Activated CD8-positive, alpha-beta memory T cell treated with anti-CD3 and anti-CD28 coated beads, Interleukin-2, amount 10 ng/mL, durations not matched to agents 7 days and 5 days (primary cell): Measurements from ENCODE around the gene TCF3. TPM values are rescaled to one million over a fixed set of nuclear protein-coding genes. Genes with fewer than 3 reads are reported as not detected.
A peak's percentile ranks its signal among the peaks of the same experiment; 100 is the strongest.

Source experiments
- ATAC-seq: fragments of 150-1000 bp; cut with Tn5 transposase; one replicate; pipeline ENCODE4 v1.10.0; 2021; ENCODE audit warnings: moderate library complexity
- CTCF ChIA-PET: fragments of 350-600 bp; sonication (Branson Sonifier 250); formaldehyde crosslinking; loops from one replicate; lab custom pipeline; 2021; ENCODE audit warnings: antibody characterized with exemption; lab: Charles Lee
- DNase-seq: peaks from one replicate; pipeline ENCODE4 v3.0.0-alpha.2; 2020
- H3K27ac Mint-ChIP-seq: one replicate; pipeline ENCODE4 v1.8.0; 2021; ENCODE audit warnings: mild to moderate bottlenecking, mixed read lengths
- H3K27me3 Mint-ChIP-seq: one replicate; pipeline ENCODE4 v1.8.0; 2021; ENCODE audit warnings: mixed read lengths
- H3K36me3 Mint-ChIP-seq: one replicate; pipeline ENCODE4 v1.8.0; 2021; ENCODE audit warnings: mild to moderate bottlenecking, mixed read lengths
- H3K4me1 Mint-ChIP-seq: one replicate; pipeline ENCODE4 v1.8.0; 2021; ENCODE audit warnings: mixed read lengths
- H3K4me3 Mint-ChIP-seq: one replicate; pipeline ENCODE4 v1.8.0; 2021; ENCODE audit warnings: mild to moderate bottlenecking, moderate library complexity, mixed read lengths
- H3K9me3 Mint-ChIP-seq: one replicate; pipeline ENCODE4 v1.8.0; 2022; ENCODE audit warnings: low read depth, mixed read lengths
- total RNA-seq, 2 experiments: library from RNA; stranded (reverse); gene quantifications; one replicate each; pipeline ENCODE4 v1.2.3, GENCODE V29; 2021

Gene TCF3
- total RNA-seq, 2 experiments from 2014 or later, result 116 to 124 TPM

DNA sequence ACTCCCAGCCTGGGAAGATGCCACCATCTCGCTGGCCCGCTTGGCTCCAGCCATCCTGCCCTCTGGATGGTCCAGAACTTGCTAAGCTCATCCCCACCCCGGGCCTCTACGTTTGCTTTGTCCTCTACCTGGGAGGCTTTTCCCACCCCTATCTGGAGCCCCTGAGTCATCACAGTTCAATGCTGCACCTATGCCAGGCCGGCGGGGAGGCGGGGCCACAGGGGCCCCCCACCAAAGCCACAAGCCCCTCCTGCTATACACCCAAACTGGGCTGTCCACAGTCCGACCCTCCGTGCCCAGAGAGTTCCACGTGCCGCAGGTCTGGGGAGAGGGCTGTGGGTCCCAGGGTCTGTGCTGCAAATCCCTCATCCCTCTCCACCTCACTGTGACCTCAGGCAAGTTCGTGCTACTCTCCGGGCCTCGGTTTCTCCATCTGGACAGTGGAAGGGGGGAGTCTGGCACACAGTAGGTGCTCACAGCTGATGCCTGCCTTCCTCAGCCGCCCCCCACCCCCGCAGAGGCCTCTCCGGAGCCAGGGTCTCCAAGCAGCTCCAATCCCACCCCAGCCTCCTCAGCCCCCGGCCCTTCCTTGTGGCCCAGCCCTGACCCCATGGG, 1.9 kb upstream of the TCF3 start:
- Mint-ChIP-seq H3K4me1 (peaks cover 24% of the 10 kb centered on the region), H3K4me3 (peak overlapping the region; percentile 32), H3K27ac (no peak overlapping the region), H3K27me3 (no peaks in the 10 kb centered on the region), H3K36me3 (peaks cover under 1% of the 10 kb centered on the region), H3K9me3 (no peaks in the 10 kb centered on the region)
- ATAC-seq (no peak), DNase-seq (no peak)
- CTCF ChIA-PET, result interaction anchor here (1.2 to 1.5 kb wide), 3 partner anchors 18 to 108 kb away, joined by 3 to 5 read pairs (median 3); partner anchors contain the start of gene UQCR11

DNA sequence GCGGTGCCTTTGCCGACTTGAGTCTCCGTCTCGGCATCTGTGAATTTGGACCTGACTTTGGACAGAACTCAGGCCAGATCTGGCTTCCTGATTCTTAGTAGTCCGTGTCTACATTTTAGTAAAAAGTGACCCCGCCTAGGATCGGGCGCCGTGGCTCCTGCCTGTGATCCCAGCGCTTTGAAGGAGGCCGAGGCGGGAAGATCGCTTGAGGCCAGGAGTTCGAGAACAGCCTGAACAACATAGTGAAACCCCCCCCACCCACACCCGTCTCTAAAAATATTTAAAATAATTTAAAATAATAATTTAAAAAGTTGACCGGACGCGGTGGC, 849 bp upstream of the TCF3 start:
- Mint-ChIP-seq H3K36me3 (peaks cover 3% of the 10 kb centered on the region), H3K27me3 (no peaks in the 10 kb centered on the region), H3K9me3 (no peaks in the 10 kb centered on the region), H3K4me3 (peak overlapping the region; percentile 77), H3K4me1 (peaks cover 30% of the 10 kb centered on the region), H3K27ac (peak overlapping the region; percentile 89)
- CTCF ChIA-PET, result interaction anchor here (0.7 to 1.8 kb wide), 6 partner anchors 8 to 173 kb away, joined by 3 to 8 read pairs (median 3); partner anchors contain the start of gene UQCR11
- no peak for DNase-seq
- ATAC-seq, result no peak

DNA sequence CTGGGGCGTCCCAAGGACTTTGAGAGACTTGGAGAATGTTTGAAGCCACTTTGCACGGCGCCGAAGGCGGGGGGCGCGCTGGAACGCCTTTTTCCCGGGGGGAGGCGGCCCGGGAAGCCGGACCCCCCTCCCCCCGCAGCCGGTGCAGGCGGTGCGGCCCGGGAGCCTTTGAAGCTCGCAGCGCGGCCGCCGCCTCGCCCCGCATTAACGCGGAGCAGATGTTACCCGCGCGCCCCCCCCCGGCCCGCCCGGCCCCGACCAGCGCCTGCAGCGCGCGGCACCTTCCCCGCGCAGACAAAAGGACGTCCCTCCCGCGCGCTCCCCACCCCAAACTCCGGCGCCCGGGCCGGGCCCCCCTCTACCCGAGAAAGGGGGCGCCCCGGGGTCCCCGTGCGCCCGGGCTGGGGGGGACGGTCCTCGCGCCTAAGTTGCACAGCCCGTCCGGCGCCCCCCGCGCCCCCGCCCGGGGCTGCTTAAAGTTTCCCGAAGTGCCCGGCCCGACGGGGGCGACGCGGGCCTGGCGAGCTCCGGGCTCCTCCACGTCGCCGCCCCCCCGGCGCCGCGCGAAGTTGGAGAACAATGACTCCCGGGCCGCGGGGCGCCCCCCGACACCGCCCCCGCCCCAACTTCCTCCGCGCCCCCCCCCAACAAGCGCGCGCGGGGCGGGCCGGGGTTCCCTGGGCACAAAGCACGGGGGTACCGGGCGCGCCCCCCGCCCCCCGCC, 685 bp downstream of the TCF3 start:
- Mint-ChIP-seq H3K27me3 (no peaks in the 10 kb centered on the region), H3K36me3 (peaks cover 3% of the 10 kb centered on the region), H3K9me3 (no peaks in the 10 kb centered on the region), H3K27ac (peak overlapping the region; percentile 88), H3K4me3 (peak overlapping the region; percentile 81), H3K4me1 (peaks cover 30% of the 10 kb centered on the region)
- ATAC-seq, result peak; percentile 5
- DNase-seq, result peak; percentile 58
- CTCF ChIA-PET, result interaction anchor here (1.2 to 2.8 kb wide), 9 partner anchors 10 to 117 kb away, joined by 3 to 17 read pairs (median 3); no protein-coding TSS in a partner anchor

DNA sequence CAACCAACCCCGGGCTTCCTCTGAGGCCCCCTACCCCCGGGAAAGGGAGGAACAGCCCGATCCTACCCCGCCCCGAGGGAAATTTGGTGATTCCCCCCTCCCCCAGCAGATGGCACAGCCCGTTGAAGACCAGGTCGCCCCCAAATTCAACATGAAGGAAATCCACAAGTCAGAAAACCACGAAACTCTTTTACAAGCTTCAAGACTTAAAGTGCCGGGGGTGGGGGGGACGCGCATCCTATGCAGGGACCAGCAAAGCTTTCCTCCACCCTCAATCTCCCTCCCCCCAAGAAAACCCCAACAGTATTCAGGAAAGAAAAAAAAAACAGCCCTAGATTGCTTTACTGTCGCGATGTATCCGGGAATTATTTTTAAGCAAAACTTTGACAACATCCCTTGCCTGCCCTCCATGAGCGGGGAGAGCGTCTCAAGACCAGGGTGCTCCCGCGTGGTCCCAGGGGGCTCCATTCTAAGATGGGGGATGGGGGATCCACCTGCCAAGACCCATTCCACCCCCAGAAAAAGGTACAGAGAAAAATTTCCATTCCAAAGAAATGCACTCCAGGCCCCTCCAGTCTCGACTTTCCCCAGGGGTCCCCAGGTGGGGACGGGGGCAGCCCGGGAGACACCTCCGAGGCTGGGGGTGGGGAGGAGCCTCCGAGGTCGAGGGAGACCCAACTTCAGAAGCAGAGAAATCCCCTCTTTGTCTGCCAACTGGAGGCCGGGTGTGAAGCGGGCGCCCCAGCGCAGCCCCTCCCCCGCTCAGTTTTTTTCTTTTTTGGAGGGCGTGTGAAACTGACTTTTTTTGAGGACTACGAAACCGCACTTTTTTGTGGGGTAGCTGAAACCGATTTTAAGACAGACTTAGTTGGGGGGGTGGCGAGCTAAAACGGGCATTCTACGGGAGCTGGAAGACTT, 1.5 kb downstream of the TCF3 start:
- ATAC-seq (no peak), DNase-seq (peak; percentile 70)
- CTCF ChIA-PET, result interaction anchor here (1.2 to 2.8 kb wide), 9 partner anchors 11 to 206 kb away, joined by 3 to 17 read pairs (median 3); no protein-coding TSS in a partner anchor
- H3K9me3 Mint-ChIP-seq, result no peaks in the 10 kb centered on the region
- H3K4me1 Mint-ChIP-seq, result peaks cover 30% of the 10 kb centered on the region
- H3K36me3 Mint-ChIP-seq, result peaks cover 3% of the 10 kb centered on the region
- no peaks in the 10 kb centered on the region for H3K27me3 Mint-ChIP-seq
- H3K27ac Mint-ChIP-seq, result peak overlapping the region; percentile 88
- peak overlapping the region; percentile 81 for H3K4me3 Mint-ChIP-seq

DNA sequence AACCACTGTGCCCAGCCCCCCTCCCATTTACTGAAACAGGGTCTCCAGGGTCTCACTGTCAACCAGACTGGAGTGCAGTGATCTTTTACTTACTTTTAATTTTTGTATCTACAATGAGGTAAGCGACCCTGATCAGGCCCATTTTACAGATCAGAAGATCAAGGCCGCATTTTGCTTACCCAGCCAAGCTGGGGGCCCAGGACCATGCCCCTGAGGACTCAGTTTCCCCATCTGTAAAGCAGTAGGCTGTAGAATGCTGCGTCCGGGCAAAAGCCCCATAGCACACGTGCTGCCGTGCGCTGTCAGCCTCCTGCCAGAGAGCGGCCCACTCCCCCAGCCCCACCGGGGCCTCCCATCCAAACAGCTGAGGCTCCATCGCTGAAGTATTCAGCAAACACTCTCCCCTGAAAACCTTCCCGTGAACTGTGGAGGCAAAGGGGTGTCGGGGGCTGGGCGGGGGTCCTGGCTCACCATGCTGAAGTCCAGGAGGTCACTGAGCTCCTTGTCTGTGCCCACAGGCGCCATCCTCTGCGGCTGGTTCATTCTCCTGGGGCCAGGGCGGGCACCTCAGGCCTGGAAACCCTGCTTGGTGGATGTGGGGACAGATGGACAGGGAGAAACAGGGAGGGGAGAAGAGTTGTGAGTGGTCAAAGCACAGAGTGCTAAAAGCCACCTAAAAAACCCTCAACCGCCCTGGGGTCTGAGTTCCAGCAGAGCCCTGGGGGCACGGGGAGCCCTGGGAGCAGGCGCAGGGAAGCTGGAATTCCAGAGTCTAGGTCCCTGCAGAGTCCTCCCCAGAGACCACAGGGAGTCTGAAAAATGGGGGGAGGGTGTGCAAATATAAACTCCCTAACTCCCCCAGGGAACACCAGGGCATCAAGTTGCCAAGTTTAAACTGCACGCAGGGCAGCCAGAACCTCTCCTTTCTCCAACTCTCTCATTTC, 2.4 kb downstream of the TCF3 start:
- peaks cover 27% of the 10 kb centered on the region for H3K4me1 Mint-ChIP-seq
- no peaks in the 10 kb centered on the region for H3K9me3 Mint-ChIP-seq
- ATAC-seq (no peak), DNase-seq (no peak)
- no peaks in the 10 kb centered on the region for H3K27me3 Mint-ChIP-seq
- H3K4me3 Mint-ChIP-seq, result peak overlapping the region; percentile 81
- peaks cover 5% of the 10 kb centered on the region for H3K36me3 Mint-ChIP-seq
- H3K27ac Mint-ChIP-seq, result peak overlapping the region; percentile 76
- CTCF ChIA-PET, result interaction anchor here (0.9 to 2.8 kb wide), 9 partner anchors 12 to 205 kb away, joined by 3 to 17 read pairs (median 3); no protein-coding TSS in a partner anchor

DNA sequence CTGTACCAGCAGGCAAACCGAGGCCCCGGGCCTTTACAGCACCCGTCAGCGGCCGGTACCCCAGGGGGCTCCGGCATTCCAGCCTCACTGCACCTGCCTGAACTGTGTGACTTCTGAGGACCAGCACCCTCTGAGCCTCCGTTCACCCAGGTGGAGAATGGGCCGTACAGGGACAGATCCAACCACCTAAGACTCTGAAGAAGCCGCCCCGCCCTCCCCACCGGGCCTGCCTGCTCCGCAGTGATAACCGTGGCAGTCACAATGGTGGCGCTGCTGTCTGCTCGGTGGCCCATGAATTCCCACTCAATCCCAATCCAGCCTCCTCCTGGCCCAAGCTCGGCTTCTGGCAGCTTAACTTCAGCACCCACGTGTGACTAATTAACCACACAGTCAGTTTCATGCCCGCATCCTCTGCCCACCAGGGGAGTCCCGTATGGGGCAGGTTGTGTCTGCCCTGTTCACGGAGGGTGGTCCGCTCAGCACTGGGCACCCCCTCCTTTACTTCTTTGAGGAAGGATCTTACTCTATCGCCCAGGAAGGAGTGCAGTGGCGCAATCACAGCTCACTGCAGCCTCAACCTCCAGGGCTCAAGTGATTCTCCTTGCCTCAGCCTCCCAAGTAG, 3.4 kb downstream of the TCF3 start:
- H3K4me1 Mint-ChIP-seq, result peaks cover 27% of the 10 kb centered on the region
- H3K4me3 Mint-ChIP-seq, result no peak overlapping the region
- no peak for DNase-seq
- no peaks in the 10 kb centered on the region for H3K27me3 Mint-ChIP-seq
- no peak overlapping the region for H3K27ac Mint-ChIP-seq
- no peak for ATAC-seq
- CTCF ChIA-PET, result interaction anchor here (0.6 to 2.8 kb wide), 4 partner anchors 23 to 100 kb away, joined by 3 to 15 read pairs (median 3); no protein-coding TSS in a partner anchor
- H3K9me3 Mint-ChIP-seq, result no peaks in the 10 kb centered on the region
- H3K36me3 Mint-ChIP-seq, result peaks cover 5% of the 10 kb centered on the region

DNA sequence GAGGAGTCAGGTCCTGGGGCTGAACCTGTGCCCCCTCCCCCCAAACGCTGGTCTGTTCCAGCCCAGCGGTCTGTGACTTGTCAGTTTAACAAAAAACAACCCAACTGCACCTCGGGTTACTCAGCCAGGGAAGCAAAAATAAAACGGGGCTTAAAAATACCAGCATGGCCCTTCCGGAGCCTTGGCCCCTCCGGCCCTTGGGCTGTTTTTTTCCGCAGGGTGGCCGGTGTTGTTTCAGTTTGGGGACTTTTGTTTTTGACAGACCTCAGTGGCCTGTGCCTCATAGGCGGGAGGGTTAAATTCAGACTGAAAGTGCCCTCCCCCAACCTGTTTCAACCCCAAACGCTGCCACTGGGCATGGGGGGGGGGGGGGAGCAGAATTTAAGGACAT, 4.0 kb downstream of the TCF3 start:
- Mint-ChIP-seq H3K27ac (no peak overlapping the region), H3K4me3 (no peak overlapping the region), H3K9me3 (no peaks in the 10 kb centered on the region), H3K27me3 (no peaks in the 10 kb centered on the region), H3K4me1 (peaks cover 27% of the 10 kb centered on the region), H3K36me3 (peaks cover 5% of the 10 kb centered on the region)
- CTCF ChIA-PET, result interaction anchor here (2.8 kb wide), 1 partner anchor 23 kb away, joined by 15 read pairs; no protein-coding TSS in a partner anchor
- DNase-seq, result no peak
- no peak for ATAC-seq

DNA sequence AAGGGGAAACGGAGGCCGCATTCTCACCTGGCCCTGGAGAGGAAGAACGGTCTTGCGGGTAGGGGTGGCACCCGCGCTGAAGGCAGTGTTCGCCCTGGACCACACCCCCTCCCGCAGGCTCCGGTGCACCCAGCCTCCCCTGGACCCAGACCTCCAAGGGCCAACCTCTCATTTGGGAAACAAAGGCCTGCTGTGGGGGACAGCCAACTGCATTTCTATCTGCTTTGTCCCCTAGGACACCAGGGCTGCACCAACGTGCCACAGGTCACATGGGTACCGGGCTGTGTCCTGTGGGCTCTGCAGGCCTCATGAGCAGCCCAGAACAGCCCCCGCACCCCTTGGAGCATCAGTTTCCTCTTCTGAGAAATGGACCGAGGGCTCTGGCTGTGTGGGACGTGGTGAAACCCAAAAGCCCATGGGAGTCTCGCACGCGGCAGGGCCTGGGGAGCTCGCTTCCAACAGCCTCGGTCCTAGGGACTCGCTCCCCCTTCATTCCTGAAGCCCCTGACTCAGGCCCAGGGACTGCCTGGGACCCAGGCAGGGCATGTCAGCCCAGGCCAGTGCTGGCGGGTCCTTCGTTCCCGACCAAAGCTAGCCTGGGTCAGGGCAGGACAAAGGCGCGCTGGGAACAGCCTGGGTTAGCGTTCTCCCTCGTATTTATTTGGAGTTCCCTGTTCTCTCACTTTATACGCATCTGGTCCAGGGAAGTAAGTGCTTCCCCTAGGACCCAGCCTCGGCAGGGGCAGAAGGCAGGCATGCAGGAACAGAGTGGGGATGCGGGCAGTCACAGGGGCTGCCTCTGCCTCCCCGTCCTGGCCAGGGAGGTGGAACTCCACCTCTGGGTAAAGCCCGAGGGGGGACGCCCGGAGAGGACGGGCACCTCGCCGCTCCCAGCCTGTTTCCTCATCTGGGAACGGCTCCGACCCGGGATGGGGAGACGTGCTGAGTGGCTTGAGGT, 4.6 kb downstream of the TCF3 start:
- DNase-seq (no peak), ATAC-seq (no peak)
- Mint-ChIP-seq H3K4me3 (no peak overlapping the region), H3K27me3 (no peaks in the 10 kb centered on the region), H3K27ac (no peak overlapping the region), H3K36me3 (peaks cover 6% of the 10 kb centered on the region), H3K4me1 (peaks cover 25% of the 10 kb centered on the region), H3K9me3 (no peaks in the 10 kb centered on the region)
- CTCF ChIA-PET, result no interaction called here

DNA sequence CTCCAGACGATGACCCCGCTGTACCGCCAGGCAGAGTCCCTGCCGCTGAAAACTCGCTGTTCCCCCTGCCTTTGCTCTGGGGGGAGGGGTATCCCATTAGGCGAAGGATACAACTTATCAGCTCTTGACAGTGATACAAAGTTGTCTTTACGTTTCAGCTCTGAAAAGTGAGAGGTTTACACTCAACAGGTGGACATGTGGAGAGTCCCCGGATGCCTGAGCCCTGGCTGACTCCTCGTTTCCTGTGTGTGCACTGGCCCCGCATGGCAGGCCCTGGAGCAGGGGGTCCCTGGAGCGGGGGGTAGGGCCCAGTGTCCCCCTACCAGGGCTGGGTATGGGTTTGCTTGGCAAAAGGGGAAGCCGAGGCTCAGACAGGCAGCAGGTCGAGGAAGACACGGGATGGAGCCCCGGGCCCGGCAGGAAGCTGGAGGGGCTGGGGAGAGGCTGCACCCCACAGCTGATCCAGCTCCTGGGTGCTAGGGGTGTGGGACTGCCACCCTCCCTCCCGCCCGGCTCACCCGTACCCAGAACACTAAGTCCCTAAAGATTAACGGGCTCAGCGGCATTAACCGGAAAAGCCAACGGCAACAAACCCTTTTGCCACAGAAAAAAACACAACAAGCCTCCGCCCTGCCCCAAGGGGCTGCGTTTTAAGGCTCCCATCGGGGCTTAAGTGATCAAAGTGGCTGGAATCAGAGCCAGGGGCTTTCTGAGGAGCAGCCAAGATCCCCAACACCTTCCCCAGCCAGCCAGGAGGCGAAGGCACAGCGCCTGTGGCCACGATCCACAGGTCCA, 5.6 kb downstream of the TCF3 start:
- Mint-ChIP-seq H3K4me1 (peaks cover 25% of the 10 kb centered on the region), H3K4me3 (no peak overlapping the region)
- no peak for ATAC-seq

DNA sequence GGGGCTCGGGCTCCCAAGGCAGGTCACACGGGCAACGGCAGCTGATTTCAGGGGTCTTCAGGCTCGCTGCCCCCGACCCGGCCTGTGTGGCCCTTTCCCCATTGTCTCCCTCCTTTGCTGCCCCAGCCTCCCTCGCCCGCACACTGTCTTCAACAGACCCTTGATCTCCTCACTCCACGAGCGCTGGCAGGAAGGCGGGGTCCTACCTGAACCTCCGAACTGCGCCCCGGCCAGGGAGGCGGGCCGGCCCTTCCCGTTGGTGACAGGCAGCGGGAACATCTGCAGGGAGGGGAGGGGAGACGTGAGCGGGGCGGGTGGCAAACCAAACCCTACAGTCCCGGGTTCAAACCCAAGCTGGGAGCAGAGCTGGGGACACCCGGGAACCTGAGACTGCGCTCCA, 6.3 kb downstream of the TCF3 start:
- ATAC-seq (no peak), DNase-seq (no peak)
- CTCF ChIA-PET, result no interaction called here
- H3K36me3 Mint-ChIP-seq, result peaks cover 12% of the 10 kb centered on the region
- H3K27me3 Mint-ChIP-seq, result no peaks in the 10 kb centered on the region
- no peaks in the 10 kb centered on the region for H3K9me3 Mint-ChIP-seq
- no peak overlapping the region for H3K4me3 Mint-ChIP-seq
- no peak overlapping the region for H3K27ac Mint-ChIP-seq
- H3K4me1 Mint-ChIP-seq, result peaks cover 23% of the 10 kb centered on the region

More for the DNA sequence above, 5.6 kb downstream of the TCF3 start:
- H3K36me3 Mint-ChIP-seq, result peaks cover 11% of the 10 kb centered on the region
- no peaks in the 10 kb centered on the region for H3K9me3 Mint-ChIP-seq
- CTCF ChIA-PET, result no interaction called here
- no peaks in the 10 kb centered on the region for H3K27me3 Mint-ChIP-seq
- no peak for DNase-seq
- H3K27ac Mint-ChIP-seq, result no peak overlapping the region
